Hematopoietic multipotent progenitor cell treated with erythropoietin and hydrocortisone succinate and interleukin-3 and kit ligand, for 17 days (in vitro differentiated cells): ENCODE measurements around the gene ABTB1.

Experiments
- DNase-seq: peaks from one replicate; pipeline ENCODE4 v3.0.0-alpha.2; 2015; ENCODE audit warnings: low spot score

The ABTB1 gene

DNA sequence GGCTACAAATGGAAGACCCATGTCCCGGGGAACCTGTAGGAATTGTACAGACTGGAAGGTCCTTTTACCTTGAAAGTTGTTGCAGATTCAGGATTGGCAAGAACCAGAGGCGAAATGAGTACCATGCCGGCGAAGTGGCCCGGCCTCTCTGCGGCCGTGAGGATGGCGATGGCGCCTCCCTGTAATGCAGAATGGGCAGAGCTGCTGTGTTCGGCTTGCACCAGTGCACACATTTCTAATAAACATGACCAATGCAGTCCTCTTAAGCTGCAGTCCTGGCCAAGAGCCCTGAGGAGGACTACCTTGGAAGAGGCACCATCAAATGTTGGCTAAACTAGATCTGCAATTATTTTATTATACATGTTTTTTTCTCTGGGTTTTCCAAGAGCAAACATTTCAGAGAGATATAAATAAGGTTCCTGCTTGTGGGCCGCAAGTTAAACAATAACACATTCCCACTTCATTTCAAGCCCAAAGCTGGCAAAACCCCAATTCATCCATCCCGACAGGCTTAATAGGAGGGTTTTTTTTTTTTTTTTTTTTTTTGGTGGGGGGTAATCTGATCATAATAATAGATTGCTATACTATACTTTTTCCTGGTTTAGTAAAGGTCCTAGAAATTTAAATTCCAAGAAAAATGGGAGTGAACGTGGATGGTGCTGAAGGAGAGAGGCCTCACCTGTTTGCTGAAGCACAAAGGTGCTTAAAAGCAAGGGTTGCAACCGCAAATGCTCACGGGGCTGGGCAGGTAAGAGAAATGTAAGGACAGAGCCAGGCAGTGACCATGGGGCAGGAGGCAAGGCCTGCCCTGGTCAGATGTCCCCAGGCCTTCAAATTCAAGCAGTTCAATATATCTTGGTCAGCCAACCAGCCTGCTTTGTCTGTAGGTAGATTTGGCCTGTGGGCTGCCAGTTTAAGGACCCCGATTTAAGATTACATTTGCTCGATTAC lies 48.5 kb downstream of the ABTB1 start:
- no peak for DNase-seq

DNA sequence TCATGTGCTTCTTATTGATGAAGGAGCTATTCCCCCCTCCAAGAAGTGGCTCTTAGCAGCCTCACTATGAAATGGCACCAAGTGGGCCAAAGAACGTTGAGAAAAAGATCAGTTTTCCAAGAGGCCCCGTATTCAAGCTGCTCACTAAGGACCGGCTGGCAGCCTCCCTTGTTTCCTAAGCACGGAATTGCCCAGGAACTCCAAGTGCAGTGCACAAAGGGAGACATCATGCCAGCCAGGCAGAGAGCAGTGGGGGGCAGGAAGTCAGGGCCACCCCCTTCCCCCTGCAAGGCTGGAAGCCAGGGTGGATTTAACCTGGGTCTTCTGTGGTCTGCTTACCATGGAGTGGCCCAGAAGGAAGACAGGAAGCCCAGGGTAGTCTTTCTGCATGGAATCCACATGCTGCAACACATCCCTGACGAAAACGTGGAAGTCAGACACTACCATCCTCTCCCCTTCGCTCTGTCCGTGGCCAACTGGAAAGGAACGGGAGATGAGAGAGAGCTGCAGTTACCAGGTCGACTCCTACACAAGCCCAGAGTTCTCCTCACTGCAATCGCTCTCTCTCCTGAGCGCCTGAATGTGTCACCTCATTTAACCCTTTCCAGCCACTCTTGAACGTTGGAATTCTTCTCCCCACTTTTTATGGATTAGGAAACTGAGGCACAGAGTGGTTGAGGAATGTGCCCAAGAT lies 49.5 kb downstream of the ABTB1 start:
- DNase-seq: no peak

DNA sequence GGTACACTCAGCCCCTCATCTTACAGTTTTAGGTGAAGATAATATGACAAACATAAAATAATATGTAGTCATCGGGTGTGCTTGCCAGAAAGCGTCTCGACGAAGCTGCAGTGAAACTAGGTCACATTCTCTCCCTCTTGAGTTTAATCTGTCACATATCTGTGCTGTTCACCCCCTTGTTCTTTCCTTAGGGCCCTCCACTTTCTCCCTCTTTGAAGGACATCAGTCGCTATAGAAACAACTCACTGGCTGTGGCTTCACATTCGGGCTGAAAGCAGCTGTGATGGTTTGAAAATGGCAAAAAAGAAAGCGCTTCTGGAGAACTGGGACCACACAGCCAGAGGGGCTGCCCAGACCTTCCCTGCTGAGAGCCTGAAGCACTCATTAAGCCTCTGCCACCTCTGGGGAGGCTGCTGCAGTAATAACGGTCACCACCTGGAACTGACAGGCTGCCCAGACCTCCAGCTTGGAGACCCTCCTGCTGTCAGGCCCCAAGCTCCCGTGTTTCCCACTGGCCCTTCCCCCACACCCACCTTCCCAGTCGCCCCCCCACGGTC lies 50.3 kb downstream of the ABTB1 start:
- no peak for DNase-seq

DNA sequence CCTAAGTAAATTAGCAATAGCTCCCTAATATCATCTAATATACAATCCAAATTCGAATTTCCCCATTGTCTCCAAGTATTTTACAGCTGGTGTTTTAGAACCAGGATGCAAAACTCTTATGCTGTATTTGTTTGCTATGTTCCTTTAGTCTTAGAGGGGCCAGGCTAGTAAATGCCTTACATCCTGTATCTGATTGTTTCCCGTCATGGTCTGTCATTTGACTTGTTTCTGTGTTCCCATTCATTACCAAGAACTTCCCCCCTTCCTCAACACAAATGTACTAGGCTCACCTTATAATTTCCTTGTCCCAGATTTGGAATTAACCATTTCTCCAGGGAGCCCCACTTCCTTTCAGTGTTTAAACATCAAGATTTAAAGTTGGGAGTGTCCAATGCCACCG lies 54.1 kb downstream of the ABTB1 start:
- no peak for DNase-seq

DNA sequence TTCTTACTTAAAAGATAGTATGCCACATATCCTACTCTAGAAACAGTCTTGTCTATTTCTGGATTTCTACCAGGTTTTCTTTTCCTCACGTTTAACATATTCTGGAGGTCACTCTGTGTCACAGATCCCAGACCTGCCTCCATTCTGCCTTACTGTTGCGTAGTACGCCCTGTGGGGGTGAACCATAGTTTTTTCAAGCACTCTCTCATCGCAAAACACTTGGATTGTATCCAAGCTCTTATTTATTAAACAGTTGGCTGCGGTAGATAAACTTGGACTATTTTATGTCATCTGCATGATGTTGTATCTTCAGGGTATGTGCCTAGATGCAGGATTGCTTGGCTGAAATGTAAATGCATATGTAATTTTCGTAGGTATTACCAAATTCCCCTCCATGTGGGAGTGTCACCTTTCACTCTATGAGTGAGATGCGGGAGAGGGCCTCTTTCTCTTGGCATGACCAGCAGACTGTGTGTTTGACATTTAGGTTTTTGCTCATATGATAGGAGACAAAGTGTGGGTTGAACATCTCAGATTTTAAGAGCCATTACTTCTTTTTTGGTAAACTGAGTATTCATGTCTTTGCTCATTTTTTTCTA lies 55.8 kb downstream of the ABTB1 start:
- DNase-seq: peak; percentile 68

DNA sequence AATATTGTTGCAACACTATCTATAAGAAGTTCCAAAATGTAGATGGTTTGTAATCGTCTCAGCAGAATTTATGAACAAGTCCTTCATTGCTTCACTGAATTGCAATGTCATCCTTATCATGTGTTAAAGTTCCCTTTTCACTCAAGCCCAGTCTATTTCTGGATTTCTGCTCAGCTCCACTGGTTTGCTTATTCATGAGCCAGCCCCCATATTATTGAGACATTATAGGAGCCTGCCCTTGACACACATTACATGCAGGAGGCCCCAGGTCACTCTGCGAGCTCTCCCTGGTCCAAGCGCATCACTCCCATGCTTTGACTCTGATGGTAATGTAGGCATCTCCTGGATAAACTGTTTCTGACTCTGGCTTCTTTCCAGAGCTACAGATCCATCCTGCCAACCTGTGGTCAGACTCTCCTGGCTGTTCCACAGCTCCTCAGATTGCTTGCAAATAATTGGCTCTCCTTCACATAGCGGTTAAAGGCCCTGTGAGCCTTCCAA lies 56.9 kb downstream of the ABTB1 start:
- peak; percentile 55 for DNase-seq

DNA sequence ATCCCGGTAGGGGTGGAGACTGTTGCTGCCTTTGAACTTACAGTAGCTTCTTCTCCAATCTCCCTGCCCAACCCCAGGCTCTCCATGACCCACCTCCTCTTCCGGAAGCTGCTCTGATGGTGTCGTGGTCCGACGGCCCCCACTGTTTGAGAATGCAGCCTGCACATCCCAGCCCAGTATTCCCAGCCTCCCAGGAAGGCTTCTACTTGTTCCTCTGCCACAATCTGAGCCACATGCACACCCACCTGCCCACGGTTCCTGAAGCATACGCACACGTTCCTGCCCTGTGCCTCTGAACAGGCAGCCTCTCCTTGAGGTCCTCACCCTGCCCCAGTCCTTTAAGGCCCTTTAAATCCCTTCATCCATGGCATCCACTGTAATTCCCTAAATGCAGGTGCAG lies 57.4 kb downstream of the ABTB1 start:
- no peak for DNase-seq
